GM10266 (cell line): ENCODE data around the gene TRAPPC14.

ENCODE experiments used
- DNase-seq: peaks from one replicate; pipeline ENCODE4 v3.0.0; 2012; ENCODE audit errors: extremely low spot score
- TF ChIP-seq, protein P1 (sequence below): IDR thresholded peaks from 2 replicates; pipeline ENCODE4 v1.5.1; 2012; ENCODE audit warnings: mild to moderate bottlenecking, low read depth; ENCODE audit not compliant: control insufficient read depth, insufficient read depth; ENCODE audit errors: missing control alignments

TRAPPC14 gene

GRCh38 chr7:100118388-100119071, 40.0 kb downstream of the TRAPPC14 start:
- no peak for DNase-seq
- TF ChIP-seq, protein P1, sequence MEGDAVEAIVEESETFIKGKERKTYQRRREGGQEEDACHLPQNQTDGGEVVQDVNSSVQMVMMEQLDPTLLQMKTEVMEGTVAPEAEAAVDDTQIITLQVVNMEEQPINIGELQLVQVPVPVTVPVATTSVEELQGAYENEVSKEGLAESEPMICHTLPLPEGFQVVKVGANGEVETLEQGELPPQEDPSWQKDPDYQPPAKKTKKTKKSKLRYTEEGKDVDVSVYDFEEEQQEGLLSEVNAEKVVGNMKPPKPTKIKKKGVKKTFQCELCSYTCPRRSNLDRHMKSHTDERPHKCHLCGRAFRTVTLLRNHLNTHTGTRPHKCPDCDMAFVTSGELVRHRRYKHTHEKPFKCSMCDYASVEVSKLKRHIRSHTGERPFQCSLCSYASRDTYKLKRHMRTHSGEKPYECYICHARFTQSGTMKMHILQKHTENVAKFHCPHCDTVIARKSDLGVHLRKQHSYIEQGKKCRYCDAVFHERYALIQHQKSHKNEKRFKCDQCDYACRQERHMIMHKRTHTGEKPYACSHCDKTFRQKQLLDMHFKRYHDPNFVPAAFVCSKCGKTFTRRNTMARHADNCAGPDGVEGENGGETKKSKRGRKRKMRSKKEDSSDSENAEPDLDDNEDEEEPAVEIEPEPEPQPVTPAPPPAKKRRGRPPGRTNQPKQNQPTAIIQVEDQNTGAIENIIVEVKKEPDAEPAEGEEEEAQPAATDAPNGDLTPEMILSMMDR: no peak

DNA sequence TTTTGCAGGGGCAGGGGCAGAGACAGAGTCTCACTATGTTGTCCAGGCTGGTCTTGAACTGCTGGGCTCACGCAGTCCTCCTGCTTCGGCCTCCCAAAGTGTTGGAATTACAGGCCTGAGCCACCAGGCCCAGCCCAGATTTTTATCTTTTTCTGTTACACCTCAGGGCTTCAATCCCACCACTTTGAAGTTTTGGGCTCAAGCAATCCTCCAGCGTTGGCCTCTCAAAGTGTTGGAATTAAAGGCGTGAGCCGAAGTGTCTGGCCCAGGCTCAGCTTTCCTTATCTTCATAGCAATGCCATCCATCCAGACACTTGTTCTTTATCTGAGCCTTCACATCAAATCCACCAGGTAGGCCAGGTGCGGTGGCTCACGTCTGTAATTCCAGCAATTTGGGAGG, 43.5 kb downstream of the TRAPPC14 start:
- DNase-seq: no peak
- TF ChIP-seq, protein P1: no peak

- TF ChIP-seq, protein P1: no peak
- DNase-seq: no peak
These were observed 46.6 kb downstream of the TRAPPC14 start for GRCh38 chr7:100111914-100112313.

- TF ChIP-seq, protein P1: no peak
- no peak for DNase-seq
These were observed 47.4 kb downstream of the TRAPPC14 start for GRCh38 chr7:100111156-100111555.

- TF ChIP-seq, protein P1: no peak
- DNase-seq: no peak
These were observed 48.9 kb downstream of the TRAPPC14 start for GRCh38 chr7:100109521-100110163.

- TF ChIP-seq, protein P1: no peak
- no peak for DNase-seq
These were observed 50.6 kb downstream of the TRAPPC14 start for GRCh38 chr7:100107890-100108289.

DNA sequence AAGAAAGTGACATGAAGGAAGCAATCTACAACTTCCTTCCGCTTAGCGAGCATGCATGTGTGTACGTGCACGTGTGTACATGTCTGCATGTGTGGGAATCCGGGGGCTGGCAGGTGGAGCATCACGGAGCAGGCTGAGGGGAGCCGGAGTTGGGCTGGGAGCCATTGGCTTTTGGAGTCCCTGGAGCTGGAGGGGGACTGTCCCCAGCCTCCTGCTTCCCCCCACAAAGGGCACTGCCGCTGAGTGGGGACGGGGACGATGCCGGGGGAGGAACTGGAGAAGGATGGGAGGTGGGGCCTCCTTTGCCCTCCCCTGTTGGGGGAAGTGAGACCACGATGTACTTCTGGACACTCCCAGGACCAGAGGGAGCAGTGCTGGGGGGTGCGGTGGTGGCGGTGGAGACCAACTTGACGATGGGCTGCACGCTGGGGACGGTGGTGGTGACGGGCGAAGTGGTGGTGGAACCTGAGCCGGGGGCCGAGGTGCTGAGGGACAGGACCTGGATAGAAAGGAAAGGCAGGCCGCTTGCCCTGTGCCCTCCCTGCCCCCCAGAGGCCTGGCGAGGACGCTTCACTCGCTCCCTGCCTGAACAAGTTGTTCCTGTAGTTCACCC, 51.3 kb downstream of the TRAPPC14 start:
- TF ChIP-seq, protein P1: no peak
- no peak for DNase-seq
